ENCODE results near the gene ST6GALNAC5.

The ST6GALNAC5 gene

DNA sequence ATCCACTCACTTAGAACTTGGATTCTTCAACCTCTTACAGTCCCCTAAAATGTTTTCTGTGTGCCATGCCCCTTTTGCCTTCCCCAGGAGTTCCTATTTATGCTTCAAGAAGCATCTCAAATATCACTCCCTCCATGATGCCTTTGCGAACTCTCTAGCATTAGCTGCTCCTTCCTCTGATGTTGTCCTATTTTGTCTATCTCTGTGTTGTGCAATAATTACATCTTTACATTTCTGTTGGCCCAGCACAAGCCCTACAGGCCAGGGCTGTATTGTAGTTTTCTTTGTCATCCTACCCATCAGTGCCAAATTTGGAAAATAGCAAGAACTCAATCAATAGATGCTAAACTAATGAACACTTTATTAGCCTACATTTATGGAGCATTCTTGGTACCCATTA lies 125.8 kb downstream of the ST6GALNAC5 start:
- H3K4me3 ChIP-seq: no peak overlapping the region
- H3K27me3 ChIP-seq: no peaks in the 10 kb centered on the region
- H3K36me3 ChIP-seq: no peaks in the 10 kb centered on the region
- no peak for DNase-seq
- no peak overlapping the region for H3K27ac ChIP-seq
- H3K4me1 ChIP-seq: peaks cover 0 to 9% (median 2%) of the 10 kb centered on the region in 4 donors
- H3K9me3 ChIP-seq: no peaks in the 10 kb centered on the region
- TF ChIP-seq CTCF (IDR thresholded peaks at IDR 0.05): no peak
- intact Hi-C loops (cut with DNase I; ENCODE audit: low total_unique reads): no loop called here

GRCh38 chr1:76998582-76999223 lies 131.4 kb downstream of the ST6GALNAC5 start:
- intact Hi-C loops (cut with DNase I; ENCODE audit: low total_unique reads): no loop called here
- Histone ChIP-seq H3K4me3 (no peak overlapping the region), H3K27me3 (no peaks in the 10 kb centered on the region), H3K4me1 (peaks cover 0 to under 1% (median 0%) of the 10 kb centered on the region in 4 donors), H3K27ac (no peak overlapping the region), H3K9me3 (no peaks in the 10 kb centered on the region), H3K36me3 (no peaks in the 10 kb centered on the region)
- no peak for TF ChIP-seq CTCF (IDR thresholded peaks at IDR 0.05)
- no peak for DNase-seq

DNA sequence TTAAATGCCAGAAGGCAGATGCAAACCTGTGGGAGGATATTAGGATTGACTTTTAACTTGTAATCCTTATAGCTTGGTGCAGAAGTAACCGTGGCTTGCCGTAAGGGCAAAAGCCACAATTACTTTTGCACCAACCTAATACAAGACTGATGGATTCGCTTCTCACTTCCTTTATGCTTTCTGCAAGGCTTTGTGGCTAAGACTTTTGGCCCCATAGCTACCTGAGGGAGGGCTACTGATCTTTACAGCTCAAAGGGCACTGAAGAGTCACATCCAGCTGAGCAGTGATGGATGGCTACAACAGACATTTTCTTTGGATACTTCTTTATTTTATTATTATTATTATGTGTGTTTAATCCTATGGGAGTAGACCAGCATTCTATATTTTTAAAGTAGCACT lies 140.4 kb downstream of the ST6GALNAC5 start:
- H3K27ac ChIP-seq: no peak overlapping the region
- TF ChIP-seq CTCF (IDR thresholded peaks at IDR 0.05): no peak
- no peaks in the 10 kb centered on the region for H3K4me1 ChIP-seq
- H3K36me3 ChIP-seq: no peaks in the 10 kb centered on the region
- no peaks in the 10 kb centered on the region for H3K9me3 ChIP-seq
- no peak for DNase-seq
- no peaks in the 10 kb centered on the region for H3K27me3 ChIP-seq
- H3K4me3 ChIP-seq: no peak overlapping the region
- intact Hi-C loops (cut with DNase I; ENCODE audit: low total_unique reads): no loop called here

- no peak for TF ChIP-seq CTCF (IDR thresholded peaks at IDR 0.05)
- H3K4me1 ChIP-seq: no peaks in the 10 kb centered on the region
- intact Hi-C loops (cut with DNase I; ENCODE audit: low total_unique reads): no loop called here
- no peaks in the 10 kb centered on the region for H3K36me3 ChIP-seq
- H3K27ac ChIP-seq: no peak overlapping the region
- no peaks in the 10 kb centered on the region for H3K9me3 ChIP-seq
- H3K4me3 ChIP-seq: no peak overlapping the region
- no peaks in the 10 kb centered on the region for H3K27me3 ChIP-seq
- DNase-seq: no peak
These were observed 143.7 kb downstream of the ST6GALNAC5 start for GRCh38 chr1:77010937-77011336.

DNA sequence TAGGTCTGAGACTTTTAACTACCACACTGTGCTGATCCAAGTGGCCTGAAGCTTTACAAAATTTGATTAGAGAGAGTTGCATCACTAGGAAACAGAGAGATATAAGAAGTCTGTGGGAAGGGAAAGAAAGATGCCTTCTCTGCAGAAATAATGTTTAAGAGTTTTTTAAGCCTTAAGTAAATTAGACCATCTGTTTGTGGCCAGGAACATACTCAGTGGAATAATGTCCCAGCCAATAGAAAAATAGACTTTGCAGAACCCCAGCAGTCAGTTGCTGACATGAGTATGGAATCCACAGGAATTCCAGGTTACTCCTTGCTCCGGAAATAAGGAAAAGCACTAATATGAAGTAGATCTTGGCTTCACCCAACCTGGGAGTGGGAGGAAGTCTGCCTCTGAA lies 144.8 kb downstream of the ST6GALNAC5 start:
- H3K36me3 ChIP-seq: no peaks in the 10 kb centered on the region
- intact Hi-C loops (cut with DNase I; ENCODE audit: low total_unique reads): no loop called here

More for the DNA sequence above, 144.8 kb downstream of the ST6GALNAC5 start:
- TF ChIP-seq CTCF (IDR thresholded peaks at IDR 0.05): no peak
- H3K27me3 ChIP-seq: no peaks in the 10 kb centered on the region
- H3K9me3 ChIP-seq: no peaks in the 10 kb centered on the region
- H3K4me1 ChIP-seq: no peaks in the 10 kb centered on the region
- H3K4me3 ChIP-seq: no peak overlapping the region
- no peak for DNase-seq
- no peak overlapping the region for H3K27ac ChIP-seq

All from tibial artery (tissue), 4 donors.